Glomerular endothelial cell (primary cell): ENCODE measurements around the gene C21orf58. TPM values are rescaled to one million over a fixed set of nuclear protein-coding genes. Genes with fewer than 3 reads are reported as not detected.

Experiments used
- DNase-seq: peaks from one replicate; pipeline ENCODE4 v3.0.0-alpha.2; 2011; ENCODE audit warnings: low read depth, low spot score; ENCODE audit errors: extremely low read depth
- total RNA-seq: library from RNA; depleted of rRNA; stranded (reverse); fragments of >200 nt; gene quantifications from 2 replicates; pipeline ENCODE4 v1.2.3, GENCODE V29; 2015

The C21orf58 gene
- total RNA-seq, 1 donor from 2014 or later: 4.1 TPM

- DNase-seq: no peak
These were observed 26.1 kb downstream of the C21orf58 start for GRCh38 chr21:46297338-46298271.

GRCh38 chr21:46295996-46296752 lies 27.5 kb downstream of the C21orf58 start:
- DNase-seq: no peak

- DNase-seq: no peak
These were observed 28.4 kb downstream of the C21orf58 start for GRCh38 chr21:46295177-46295770.

- no peak for DNase-seq
These were observed 29.0 kb downstream of the C21orf58 start for GRCh38 chr21:46294647-46295176.

GRCh38 chr21:46291561-46291960 lies 32.1 kb downstream of the C21orf58 start:
- DNase-seq: no peak

- no peak for DNase-seq
These were observed 34.0 kb downstream of the C21orf58 start for GRCh38 chr21:46289655-46290179.

GRCh38 chr21:46287541-46287940 lies 36.1 kb downstream of the C21orf58 start:
- no peak for DNase-seq

GRCh38 chr21:46286648-46287002 lies 37.0 kb downstream of the C21orf58 start:
- DNase-seq: no peak

GRCh38 chr21:46285761-46286647 lies 37.7 kb downstream of the C21orf58 start, which contains the start of gene YBEY:
YBEY (plus strand) TSS chr21:46286342; CDS start chr21:46286914, 572 bp downstream.
- DNase-seq: no peak

- DNase-seq: no peak
These were observed 38.4 kb downstream of the C21orf58 start, which contains the start of gene MCM3AP for GRCh38 chr21:46285206-46285661. MCM3AP (minus strand) TSS chr21:46285611; CDS start chr21:46285286, 325 bp downstream.

- no peak for DNase-seq
These were observed 38.9 kb downstream of the C21orf58 start for GRCh38 chr21:46284733-46285132.

GRCh38 chr21:46284077-46284644 lies 39.5 kb downstream of the C21orf58 start:
- DNase-seq: no peak

GRCh38 chr21:46274797-46275390 lies 48.8 kb downstream of the C21orf58 start:
- DNase-seq: no peak

- DNase-seq: no peak
These were observed 50.3 kb downstream of the C21orf58 start for GRCh38 chr21:46273341-46273740.

- no peak for DNase-seq
These were observed 54.2 kb downstream of the C21orf58 start for GRCh38 chr21:46269466-46269865.

- DNase-seq: no peak
These were observed 55.3 kb downstream of the C21orf58 start for GRCh38 chr21:46268371-46268770.

GRCh38 chr21:46266946-46267345 lies 56.7 kb downstream of the C21orf58 start:
- DNase-seq: no peak

GRCh38 chr21:46265736-46266525 lies 57.7 kb downstream of the C21orf58 start:
- DNase-seq: no peak
